Heart left ventricle (tissue), 16 donors: ENCODE results near the gene INSR. TPM values are rescaled to one million over a fixed set of nuclear protein-coding genes. Genes with fewer than 3 reads are reported as not detected.

Experiments used
- ATAC-seq, 4 donors: fragments of 200-7000 bp; cut with Tn5 transposase; one replicate each; pipeline ENCODE4 v1.9.1; 2020 to 2022; ENCODE audit warnings: moderate library complexity in 4 of 4, mild to moderate bottlenecking in 3 of 4, moderate number of reproducible peaks in 1 of 4
- DNase-seq, 5 donors: peaks; one replicate each; pipeline ENCODE4 v3.0.0-alpha.2; 2020
- H3K27ac ChIP-seq, 12 donors: fragments of 200-600 bp; sonication (generic) in 4 of 12; one replicate each; pipeline versions ENCODE4 v1.5.0 to v1.8.0; 2016 to 2022; ENCODE audit warnings: mild to moderate bottlenecking in 2 of 12
- H3K27me3 ChIP-seq, 9 donors: fragments of 200-600 bp; sonication (generic) in 2 of 9; one replicate each; pipeline versions ENCODE4 v1.5.1 to v1.8.0; 2016 to 2022; ENCODE audit warnings: mild to moderate bottlenecking in 3 of 9
- H3K36me3 ChIP-seq, 9 donors: fragments of 200-600 bp; sonication (generic) in 2 of 9; one replicate each; pipeline versions ENCODE4 v1.5.0 to v1.8.0; 2018 to 2022; ENCODE audit warnings: mild to moderate bottlenecking in 2 of 9
- H3K4me1 ChIP-seq, 12 donors: fragments of 200-600 bp; sonication (generic) in 4 of 12; one replicate each; pipeline versions ENCODE4 v1.5.0 to v1.8.0; 2016 to 2022; ENCODE audit warnings: mild to moderate bottlenecking in 3 of 12
- H3K4me3 ChIP-seq, 12 donors: fragments of 200-600 bp; sonication (generic) in 4 of 12; one replicate each; pipeline versions ENCODE4 v1.5.0 to v1.8.0; 2017 to 2022; ENCODE audit warnings: mild to moderate bottlenecking in 9 of 12, moderate library complexity in 4 of 12
- H3K9me3 ChIP-seq, 12 donors: fragments of 200-600 bp; sonication (generic) in 4 of 12; one replicate each; pipeline versions ENCODE4 v1.5.0 to v1.8.0; 2016 to 2022; ENCODE audit warnings: mild to moderate bottlenecking in 1 of 12
- POLR2A ChIP-seq, 2 donors: fragments of 450-650 bp; IDR thresholded peaks; one replicate each; pipeline ENCODE4 v1.6.1; 2017; ENCODE audit warnings: antibody characterized with exemption in 2 of 2, mild to moderate bottlenecking in 2 of 2, moderate library complexity in 2 of 2
- WGBS, 4 donors: extraction: QIAGEN DNeasy Blood & Tissue Kit in 2 of 4; methylation state at CpG; one replicate each; pipeline versions ENCODE4 v1.1.5 to v1.1.7; 2013 to 2018; 5-methylcytosine and 5-hydroxymethylcytosine counted together
- intact Hi-C, 10 donors: fragments of 100-400 bp; cut with DNase I; formaldehyde crosslinking; loops; one replicate each; pipeline versions ENCODE4 v1.11.1 to v1.14.2; 2022
- polyA plus RNA-seq, 2 donors: library from polyadenylated mRNA; stranded (reverse); fragments of 200-250 nt; gene quantifications; one replicate each; pipeline ENCODE4 v1.2.3, GENCODE V29; 2013
- total RNA-seq, 9 donors: library from RNA; depleted of rRNA in 2 of 9; stranded (reverse); fragments of >200 nt in 2 of 9; fragmentation: NEBNext Ultra II Directional in 3 of 9; extraction: Animal tissue kit (Norgen Biotek cat#: 25700) in 3 of 9; gene quantifications; one replicate each; pipeline versions ENCODE4 v1.1.0 to v1.2.4, GENCODE V29; 2016 to 2023
- TF ChIP-seq, protein P1 (sequence below), 12 donors: fragments of 200-600 bp; sonication (generic) in 4 of 12; IDR thresholded peaks; one replicate each; pipeline versions ENCODE4 v1.5.0 to v1.8.0; 2018 to 2022; ENCODE audit warnings: antibody characterized with exemption in 12 of 12, mild to moderate bottlenecking in 5 of 12
- donor health status: ischemic (EF 13 %, LVEDD 7.1; RV severe dilation, severe dysfunction).
- donor health status: healthy with polysubstance abuse.
- donor health status: DM: no; HTN: yes; CAD: no.
- donor health status: DM: no; HTN: no; CAD: no.
- donor health status: ischemic (EF 25% LVEDD 6.9; RV normal size, moderate dysfunction).
- donor health status: ischemic (EF 25% LVEDD 5.7; RV mildly dilated, moderate dysfunction).
- donor health status: healthy.
- donor health status: DM: yes; HTN: yes; CAD: no.
- donor health status: ischemic (EF 35%, LVEDD 5.7; RV mildly dilated, moderate dysfunction).
- donor health status: nonischemic (EF 11% LVEDD 7.7; RV severe dilation, severe dysfunction).
- donor health status: DM: yes; HTN: yes; CAD: no.
- donor health status: PGD.
- donor health status: ischemic (EF 29% LVEDD 5.4; RV normal size, mild dysfunction).
- donor health status: nonischemic (EF 23%, LVEDD 6.1; RV moderate dilation, normal function).

The INSR gene
- total and polyA plus RNA-seq, 11 donors, result 28.7 to 221 (median 98.8) TPM

DNA sequence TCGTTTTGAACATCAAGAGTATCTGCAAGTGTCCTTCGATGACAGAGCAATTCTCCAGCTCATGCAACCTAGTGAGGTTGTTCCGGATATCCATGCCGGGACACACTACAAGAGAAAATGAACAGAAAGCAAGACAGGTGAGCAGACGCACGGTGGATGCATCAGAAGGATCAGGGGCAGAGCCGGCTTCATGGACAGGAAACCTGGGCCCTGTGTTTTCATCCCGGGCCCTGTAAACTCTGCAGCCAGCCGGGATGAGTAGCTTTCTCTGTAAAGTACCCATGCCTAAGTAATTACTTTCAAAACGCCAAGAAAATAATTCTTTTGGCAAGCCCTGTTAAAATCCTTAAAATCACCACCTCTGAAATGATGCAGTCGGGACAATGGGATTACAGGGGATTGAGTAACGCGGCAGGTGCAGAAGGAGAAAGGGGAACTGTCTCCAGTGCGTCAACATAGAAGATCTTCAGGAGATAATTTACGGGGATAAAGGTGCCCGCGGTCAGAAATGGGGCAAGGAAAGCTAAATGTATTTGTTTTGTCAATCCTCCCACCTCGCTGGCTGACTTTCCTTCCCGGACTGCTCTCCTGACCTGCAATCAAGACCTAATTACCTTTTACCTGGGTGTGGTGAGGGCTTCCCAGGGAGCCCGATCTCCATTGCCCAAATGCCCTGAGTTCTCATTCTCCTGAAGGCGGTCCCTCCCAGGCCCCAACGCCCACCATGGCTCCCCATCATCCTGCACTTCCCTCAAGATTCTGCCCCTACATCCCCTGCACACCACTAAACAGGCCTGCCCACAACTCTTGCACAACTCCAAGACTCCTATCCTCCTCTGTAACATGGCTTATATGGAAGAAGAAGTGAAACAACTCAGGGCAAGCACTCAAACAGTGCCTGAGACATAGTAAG lies 26.2 kb downstream of the INSR start:
- no peak overlapping the region for H3K4me3 ChIP-seq
- DNase-seq (no peak), ATAC-seq (peak in 2 of 4 donors; percentile 20 to 62)
- 89 to 93% (median 90%) methylated on average over 22 of the region's 22 CpGs for WGBS, 4 donors
- intact Hi-C loops, result no loop called here
- TF ChIP-seq, protein P1, sequence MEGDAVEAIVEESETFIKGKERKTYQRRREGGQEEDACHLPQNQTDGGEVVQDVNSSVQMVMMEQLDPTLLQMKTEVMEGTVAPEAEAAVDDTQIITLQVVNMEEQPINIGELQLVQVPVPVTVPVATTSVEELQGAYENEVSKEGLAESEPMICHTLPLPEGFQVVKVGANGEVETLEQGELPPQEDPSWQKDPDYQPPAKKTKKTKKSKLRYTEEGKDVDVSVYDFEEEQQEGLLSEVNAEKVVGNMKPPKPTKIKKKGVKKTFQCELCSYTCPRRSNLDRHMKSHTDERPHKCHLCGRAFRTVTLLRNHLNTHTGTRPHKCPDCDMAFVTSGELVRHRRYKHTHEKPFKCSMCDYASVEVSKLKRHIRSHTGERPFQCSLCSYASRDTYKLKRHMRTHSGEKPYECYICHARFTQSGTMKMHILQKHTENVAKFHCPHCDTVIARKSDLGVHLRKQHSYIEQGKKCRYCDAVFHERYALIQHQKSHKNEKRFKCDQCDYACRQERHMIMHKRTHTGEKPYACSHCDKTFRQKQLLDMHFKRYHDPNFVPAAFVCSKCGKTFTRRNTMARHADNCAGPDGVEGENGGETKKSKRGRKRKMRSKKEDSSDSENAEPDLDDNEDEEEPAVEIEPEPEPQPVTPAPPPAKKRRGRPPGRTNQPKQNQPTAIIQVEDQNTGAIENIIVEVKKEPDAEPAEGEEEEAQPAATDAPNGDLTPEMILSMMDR (IDR thresholded peaks at IDR 0.05), result no peak
- TF ChIP-seq POLR2A (IDR thresholded peaks at IDR 0.05), result no peak
- peaks cover 0 to 29% (median 17%) of the 10 kb centered on the region in 12 donors for H3K4me1 ChIP-seq
- peaks cover 0 to 6% (median 0%) of the 10 kb centered on the region in 12 donors for H3K9me3 ChIP-seq
- peaks cover 0 to 29% (median 13%) of the 10 kb centered on the region in 9 donors for H3K36me3 ChIP-seq
- H3K27me3 ChIP-seq, result no peaks in the 10 kb centered on the region
- no peak overlapping the region for H3K27ac ChIP-seq

DNA sequence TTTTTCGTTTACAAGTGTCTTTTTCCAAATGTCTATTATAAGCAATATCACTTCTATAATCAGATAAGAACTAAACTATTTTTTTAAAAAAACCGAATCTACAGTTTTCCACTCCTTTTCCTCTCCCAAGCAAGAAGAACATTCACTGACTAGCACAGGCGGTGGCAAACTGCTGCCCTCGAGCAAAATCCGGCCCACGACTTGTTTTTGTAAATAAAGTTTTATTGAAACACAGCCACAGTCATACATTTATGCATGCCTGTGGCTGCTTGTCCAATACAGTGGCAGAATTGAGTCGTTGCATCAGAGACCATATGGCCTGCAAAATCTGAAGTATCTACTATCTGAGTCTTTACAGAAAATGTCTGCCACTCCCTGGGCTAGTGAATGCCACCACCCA lies 27.4 kb downstream of the INSR start:
- H3K27ac ChIP-seq, result no peak overlapping the region
- H3K27me3 ChIP-seq, result no peaks in the 10 kb centered on the region
- DNase-seq, result no peak
- 94 to 96% (median 95%) methylated on average over 7 of the region's 7 CpGs for WGBS, 4 donors
- peaks cover 0 to 6% (median 0%) of the 10 kb centered on the region in 12 donors for H3K9me3 ChIP-seq
- no peak overlapping the region for H3K4me3 ChIP-seq
- TF ChIP-seq, protein P1 (IDR thresholded peaks at IDR 0.05), result no peak
- no peak for TF ChIP-seq POLR2A (IDR thresholded peaks at IDR 0.05)
- peaks cover 0 to 41% (median 23%) of the 10 kb centered on the region in 12 donors for H3K4me1 ChIP-seq
- intact Hi-C loops, result no loop called here
- peaks cover 0 to 29% (median 13%) of the 10 kb centered on the region in 9 donors for H3K36me3 ChIP-seq
- no peak for ATAC-seq

DNA sequence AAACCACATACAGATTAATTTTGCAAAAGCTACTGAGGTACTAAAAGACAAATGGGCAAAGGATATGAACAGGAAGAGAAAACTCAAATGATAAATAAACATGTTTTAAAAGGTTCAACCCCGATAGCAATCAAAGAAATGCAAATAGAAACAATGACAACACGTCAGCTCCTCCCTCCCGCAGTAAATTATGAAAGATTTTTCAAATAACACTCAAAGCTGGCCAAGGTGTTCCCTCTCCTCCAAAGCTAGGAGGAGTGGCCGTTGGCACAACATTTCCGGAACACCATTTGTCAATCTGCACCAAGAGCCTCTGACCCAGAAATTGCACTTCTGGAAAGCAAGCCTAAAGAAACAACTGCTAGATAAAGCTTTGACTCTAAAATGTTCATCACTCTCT lies 28.3 kb downstream of the INSR start:
- no peak for DNase-seq

DNA sequence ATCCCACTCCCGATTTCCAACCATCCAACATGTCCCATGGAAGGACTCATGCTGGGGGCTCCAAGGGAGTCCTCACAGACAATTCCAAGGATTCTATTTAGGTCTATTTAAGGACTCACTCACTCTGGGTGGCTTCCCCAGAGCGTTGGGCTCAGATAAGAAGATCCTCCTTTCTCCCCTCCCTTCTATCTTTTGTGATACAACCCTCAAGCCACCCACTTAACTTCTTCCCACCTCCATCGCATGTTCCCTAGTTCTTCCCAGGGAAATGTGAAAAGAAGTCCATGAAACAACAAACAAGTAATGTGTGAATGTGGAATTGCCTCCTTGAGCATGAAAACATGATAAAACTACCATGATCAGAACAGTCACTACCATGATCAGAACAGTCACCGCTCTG lies 29.4 kb downstream of the INSR start:
- ATAC-seq, result no peak
- 89 to 92% (median 90%) methylated on average over 4 of the region's 4 CpGs for WGBS, 4 donors
- Histone ChIP-seq H3K4me1 (peaks cover 0 to 61% (median 35%) of the 10 kb centered on the region in 12 donors), H3K9me3 (peaks cover 0 to 6% (median 0%) of the 10 kb centered on the region in 12 donors), H3K27ac (peak overlapping the region in 1 of 12 donors; percentile 35), H3K27me3 (no peaks in the 10 kb centered on the region), H3K4me3 (no peak overlapping the region), H3K36me3 (peaks cover 0 to 17% (median 12%) of the 10 kb centered on the region in 9 donors)
- TF ChIP-seq POLR2A (IDR thresholded peaks at IDR 0.05), result no peak
- TF ChIP-seq, protein P1 (IDR thresholded peaks at IDR 0.05), result no peak
- intact Hi-C loops, result no loop called here
- DNase-seq, result no peak

More for the DNA sequence above, 28.3 kb downstream of the INSR start:
- peak overlapping the region in 5 of 12 donors; percentile 13 to 35 (median 22) for H3K27ac ChIP-seq
- H3K9me3 ChIP-seq, result peaks cover 0 to 6% (median 0%) of the 10 kb centered on the region in 12 donors
- H3K4me3 ChIP-seq, result no peak overlapping the region
- H3K27me3 ChIP-seq, result no peaks in the 10 kb centered on the region
- ATAC-seq, result no peak
- 34 to 51% (median 39%) methylated on average over 5 of the region's 5 CpGs for WGBS, 4 donors
- H3K4me1 ChIP-seq, result peaks cover 0 to 50% (median 28%) of the 10 kb centered on the region in 12 donors
- H3K36me3 ChIP-seq, result peaks cover 0 to 22% (median 13%) of the 10 kb centered on the region in 9 donors
- intact Hi-C loops, result no loop called here
- no peak for TF ChIP-seq POLR2A (IDR thresholded peaks at IDR 0.05)
